Left colon (tissue), 2 donors: Measurements from ENCODE around the gene TEAD1. TPM values are rescaled to one million over a fixed set of nuclear protein-coding genes. Genes with fewer than 3 reads are reported as not detected.

Experiments
- ATAC-seq: fragments of 200-7000 bp; cut with Tn5 transposase; one replicate; pipeline ENCODE4 v1.9.1; 2020; ENCODE audit warnings: mild to moderate bottlenecking, moderate library complexity
- DNase-seq, 2 donors: peaks; one replicate each; pipeline ENCODE4 v3.0.0-alpha.2; 2020
- intact Hi-C, 2 donors: fragments of 100-400 bp; cut with DNase I in 1 of 2; cut with micrococcal nuclease in 1 of 2; formaldehyde crosslinking; loops; one replicate each; pipeline versions ENCODE4 v1.11.2 to v1.14.0; 2022; cut with DNase I, micrococcal nuclease
- total RNA-seq, 2 donors: library from RNA; stranded (reverse); fragmentation: NEBNext Ultra II Directional; extraction: Animal tissue kit (Norgen Biotek cat#: 25700); gene quantifications; one replicate each; pipeline ENCODE4 v1.2.1, GENCODE V29; 2021
- donor health status: DM: no; HTN: no; CAD: no.
- donor health status: DM: yes; HTN: yes; CAD: no.

TEAD1 gene
- total RNA-seq, 2 donors from 2014 or later, result 43.0 to 51.3 TPM

GRCh38 chr11:12829540-12830314 is 155.5 kb downstream of the TEAD1 start:
- intact Hi-C loops, result no loop called here
- DNase-seq (no peak), ATAC-seq (no peak)

GRCh38 chr11:12831471-12832202 is 157.4 kb downstream of the TEAD1 start:
- intact Hi-C loops, result no loop called here
- no peak for ATAC-seq
- DNase-seq, result no peak

GRCh38 chr11:12832480-12833224 is 158.4 kb downstream of the TEAD1 start:
- intact Hi-C loops, result no loop called here
- ATAC-seq (no peak), DNase-seq (no peak)

- DNase-seq (no peak), ATAC-seq (peak; percentile 55)
- intact Hi-C loops, result no loop called here
These were observed 159.9 kb downstream of the TEAD1 start for GRCh38 chr11:12834166-12834565.

GRCh38 chr11:12834630-12835029 is 160.4 kb downstream of the TEAD1 start:
- DNase-seq (no peak), ATAC-seq (no peak)
- intact Hi-C loops, result no loop called here

DNA sequence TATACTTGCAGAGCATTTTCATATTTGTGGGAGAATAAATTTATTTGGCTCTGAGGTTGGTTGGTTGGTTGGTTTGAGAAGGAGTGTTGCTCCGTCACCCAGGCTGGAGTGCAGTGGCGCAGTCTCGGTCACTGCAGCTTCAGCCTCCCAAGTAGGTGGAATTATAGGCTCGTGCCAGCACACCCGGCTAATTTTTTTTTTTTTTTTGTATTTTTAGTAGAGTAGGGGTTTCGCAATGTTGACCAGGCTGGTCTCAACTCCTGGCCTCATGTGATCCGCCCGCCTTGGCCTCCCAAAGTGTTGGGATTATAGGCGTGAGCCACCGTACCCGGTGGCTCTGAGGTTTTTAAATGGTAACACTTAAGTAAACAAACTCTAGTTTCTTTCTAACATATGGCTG is 161.1 kb downstream of the TEAD1 start:
- DNase-seq (no peak), ATAC-seq (no peak)
- intact Hi-C loops, result no loop called here

DNA sequence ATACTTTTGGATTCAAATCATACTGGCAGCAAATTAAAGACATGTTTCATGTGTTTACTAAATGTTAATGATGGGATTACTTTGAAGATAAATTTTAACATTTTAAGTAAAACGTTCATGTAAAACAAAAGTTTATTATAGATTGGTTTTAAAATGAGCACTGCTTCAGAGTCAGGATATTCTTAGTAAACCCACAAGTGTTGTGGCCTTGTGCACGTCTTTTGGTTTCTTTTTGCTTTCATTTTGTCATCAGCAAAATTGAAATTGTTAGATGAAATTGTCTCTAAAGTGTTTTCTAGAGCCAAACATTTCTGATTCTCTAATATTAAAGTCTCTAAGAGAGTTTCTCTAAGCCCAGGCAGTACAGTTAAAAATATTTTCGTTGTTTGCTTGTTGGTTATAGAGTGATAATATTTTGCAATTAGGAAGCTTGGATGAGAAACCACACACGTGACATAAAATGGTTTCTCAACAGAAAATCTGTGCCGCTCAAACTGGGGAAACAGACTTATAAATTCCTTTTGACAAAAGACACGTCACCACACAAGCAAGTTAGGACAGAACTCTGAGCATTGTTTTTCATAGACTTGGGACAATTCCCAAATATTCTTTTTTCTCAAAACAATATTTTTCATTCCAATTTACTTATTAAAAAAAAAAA is 164.4 kb downstream of the TEAD1 start:
- DNase-seq (no peak), ATAC-seq (no peak)

GRCh38 chr11:12840871-12841660 is 166.8 kb downstream of the TEAD1 start:
- peak; percentile 39 for ATAC-seq
- DNase-seq, result no peak
- intact Hi-C loops, result no loop called here

More for the DNA sequence above, 164.4 kb downstream of the TEAD1 start:
- intact Hi-C loops, result no loop called here

- DNase-seq, result no peak
- intact Hi-C loops, result no loop called here
- no peak for ATAC-seq
These were observed 167.9 kb downstream of the TEAD1 start for GRCh38 chr11:12841946-12842630.

DNA sequence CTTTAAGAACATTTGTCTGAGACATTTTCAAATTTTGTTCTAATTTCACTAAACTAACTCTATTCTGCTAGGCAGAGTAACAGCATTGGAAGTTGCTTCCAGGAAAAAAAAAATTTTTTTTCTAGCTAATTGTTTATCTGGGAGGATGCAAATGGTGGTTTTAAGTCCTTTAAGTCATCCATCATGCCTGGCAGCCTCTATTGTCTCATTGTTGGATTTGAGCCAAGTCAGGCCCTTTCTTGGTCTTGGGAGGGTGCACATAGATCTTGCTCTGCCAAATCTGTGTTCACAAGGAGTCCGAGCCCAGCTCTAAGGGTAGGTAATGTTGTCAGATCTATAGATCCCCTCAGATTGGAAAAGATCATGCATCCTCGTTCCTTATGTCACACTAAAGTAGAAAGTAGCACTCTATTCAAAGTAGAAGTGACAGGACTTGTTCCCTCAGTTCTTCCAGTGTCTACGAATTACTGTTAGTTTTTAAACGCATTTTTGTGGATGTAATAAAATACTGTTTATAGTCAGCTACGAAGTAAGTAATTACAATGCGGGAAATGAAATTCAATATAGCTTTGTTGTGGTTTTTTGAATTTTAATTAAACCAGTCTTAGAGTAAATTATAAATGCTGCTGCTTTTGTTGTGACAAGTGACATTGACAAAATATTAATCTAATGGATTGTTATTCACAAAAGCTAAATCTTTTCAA is 168.9 kb downstream of the TEAD1 start:
- no peak for ATAC-seq
- intact Hi-C loops, result no loop called here
- DNase-seq, result no peak

- intact Hi-C loops, result no loop called here
- ATAC-seq (peak; percentile 63), DNase-seq (peak; percentile 44 to 56)
These were observed 170.9 kb downstream of the TEAD1 start for GRCh38 chr11:12845163-12845562.

DNA sequence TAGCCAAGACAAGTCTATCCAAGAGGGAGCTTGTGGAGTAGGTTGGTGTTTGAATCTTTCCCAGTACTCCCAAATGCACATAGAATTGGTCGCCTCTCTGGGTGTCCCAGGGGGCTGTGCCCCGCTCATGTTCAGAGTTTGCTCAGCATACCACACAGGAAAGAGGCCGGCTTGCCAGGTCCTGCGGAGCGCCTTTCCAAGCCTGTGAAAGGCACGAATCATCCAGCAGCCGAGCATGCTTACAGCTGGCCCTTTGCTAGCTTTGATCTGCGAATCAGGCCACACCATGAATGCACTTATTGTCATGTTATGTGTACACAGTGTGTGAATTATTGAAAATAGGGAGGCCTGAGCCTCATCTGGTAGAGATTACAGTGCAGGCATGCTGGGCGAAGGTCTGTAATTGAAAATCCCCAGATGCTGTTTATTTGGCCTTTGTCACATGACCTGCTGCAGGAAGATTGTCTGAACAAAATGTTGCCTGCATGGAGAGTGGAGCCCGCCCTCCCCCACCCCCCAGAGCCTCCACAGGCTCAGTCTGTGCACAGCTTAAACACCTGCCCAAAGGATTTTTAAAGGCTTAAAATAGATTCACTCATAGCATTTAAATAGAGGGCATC is 171.6 kb downstream of the TEAD1 start:
- ATAC-seq, result peak; percentile 85
- peak; percentile 60 to 75 for DNase-seq
- intact Hi-C loops, result no loop called here

- no peak for DNase-seq
- no peak for ATAC-seq
- intact Hi-C loops, result no loop called here
These were observed 172.8 kb downstream of the TEAD1 start for GRCh38 chr11:12846786-12847615.

DNA sequence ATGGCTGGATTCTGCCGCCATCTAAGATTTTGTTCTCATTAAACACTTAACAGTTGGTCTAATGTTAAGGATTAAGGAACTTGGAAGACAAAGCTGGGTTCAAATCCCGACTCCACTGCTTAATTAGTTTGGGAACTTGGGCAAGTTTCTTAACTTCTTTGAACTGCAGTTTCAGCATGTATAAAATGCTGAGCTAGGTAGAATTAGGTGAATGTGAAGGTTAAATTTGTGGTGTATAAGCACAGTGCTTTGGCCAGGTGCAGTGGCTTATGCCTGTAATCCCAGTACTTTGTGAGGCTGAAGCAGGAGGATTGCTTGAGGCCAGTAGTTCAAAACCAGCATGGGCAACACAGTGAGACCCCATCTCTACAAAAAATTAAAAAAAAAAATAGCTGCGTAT is 174.2 kb downstream of the TEAD1 start:
- no peak for DNase-seq
- intact Hi-C loops, result no loop called here
- ATAC-seq, result no peak

- ATAC-seq, result no peak
- intact Hi-C loops, result no loop called here
- no peak for DNase-seq
These were observed 179.1 kb downstream of the TEAD1 start for GRCh38 chr11:12853325-12853651.

- intact Hi-C loops, result no loop called here
- peak in 1 of 2 donors; percentile 58 for DNase-seq
These were observed 179.6 kb downstream of the TEAD1 start for GRCh38 chr11:12853652-12854296.

More at GRCh38 chr11:12853652-12854296, 179.6 kb downstream of the TEAD1 start:
- ATAC-seq, result peak; percentile 72
